22Rv1 (cell line): ENCODE results near the gene VRTN.

ENCODE experiments used
- ZFX ChIP-seq: fragments of 450-650 bp; IDR thresholded peaks from 2 replicates; pipeline ENCODE4 v1.6.1; 2017; ENCODE audit warnings: antibody characterized with exemption, borderline replicate concordance
- TF ChIP-seq, protein P1 (sequence below): fragments of 450-650 bp; IDR thresholded peaks from 2 replicates; pipeline ENCODE4 v1.5.1; 2017; ENCODE audit warnings: mild to moderate bottlenecking

GRCh38 chr14:74299061-74299545, 49.2 kb upstream of the VRTN start:
- TF ChIP-seq, protein P1, sequence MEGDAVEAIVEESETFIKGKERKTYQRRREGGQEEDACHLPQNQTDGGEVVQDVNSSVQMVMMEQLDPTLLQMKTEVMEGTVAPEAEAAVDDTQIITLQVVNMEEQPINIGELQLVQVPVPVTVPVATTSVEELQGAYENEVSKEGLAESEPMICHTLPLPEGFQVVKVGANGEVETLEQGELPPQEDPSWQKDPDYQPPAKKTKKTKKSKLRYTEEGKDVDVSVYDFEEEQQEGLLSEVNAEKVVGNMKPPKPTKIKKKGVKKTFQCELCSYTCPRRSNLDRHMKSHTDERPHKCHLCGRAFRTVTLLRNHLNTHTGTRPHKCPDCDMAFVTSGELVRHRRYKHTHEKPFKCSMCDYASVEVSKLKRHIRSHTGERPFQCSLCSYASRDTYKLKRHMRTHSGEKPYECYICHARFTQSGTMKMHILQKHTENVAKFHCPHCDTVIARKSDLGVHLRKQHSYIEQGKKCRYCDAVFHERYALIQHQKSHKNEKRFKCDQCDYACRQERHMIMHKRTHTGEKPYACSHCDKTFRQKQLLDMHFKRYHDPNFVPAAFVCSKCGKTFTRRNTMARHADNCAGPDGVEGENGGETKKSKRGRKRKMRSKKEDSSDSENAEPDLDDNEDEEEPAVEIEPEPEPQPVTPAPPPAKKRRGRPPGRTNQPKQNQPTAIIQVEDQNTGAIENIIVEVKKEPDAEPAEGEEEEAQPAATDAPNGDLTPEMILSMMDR = no peak
- TF ChIP-seq ZFX = no peak
